A204.1 (cell line): ENCODE measurements around the gene LAD1.

ENCODE experiments used
- FAIRE-seq: peaks from 2 replicates; lab custom pipeline; 2012; peaks lifted over from hg19 to GRCh38; lab: Jason Lieb, UNC

The LAD1 gene

DNA sequence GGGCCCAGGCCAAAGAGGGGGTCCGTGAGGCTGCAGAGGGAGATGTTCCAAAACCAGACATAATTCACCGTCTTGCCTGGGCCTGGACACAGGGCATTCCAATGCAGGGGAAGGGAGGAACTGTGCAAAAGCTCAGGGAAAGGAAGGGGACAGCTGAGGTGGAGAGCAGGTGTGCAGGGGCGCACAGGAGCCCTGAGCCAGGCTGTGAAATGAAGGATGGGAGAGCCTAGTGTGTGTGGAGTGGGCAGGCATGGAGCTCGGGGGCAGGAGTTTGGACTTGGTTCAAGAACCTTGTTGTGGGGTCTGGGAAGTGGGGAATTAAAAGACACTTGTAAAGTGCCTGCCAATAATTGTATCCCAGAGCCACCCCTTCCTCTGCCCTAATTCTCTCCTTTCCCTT lies 20.1 kb upstream of the LAD1 start:
- no peak for FAIRE-seq

DNA sequence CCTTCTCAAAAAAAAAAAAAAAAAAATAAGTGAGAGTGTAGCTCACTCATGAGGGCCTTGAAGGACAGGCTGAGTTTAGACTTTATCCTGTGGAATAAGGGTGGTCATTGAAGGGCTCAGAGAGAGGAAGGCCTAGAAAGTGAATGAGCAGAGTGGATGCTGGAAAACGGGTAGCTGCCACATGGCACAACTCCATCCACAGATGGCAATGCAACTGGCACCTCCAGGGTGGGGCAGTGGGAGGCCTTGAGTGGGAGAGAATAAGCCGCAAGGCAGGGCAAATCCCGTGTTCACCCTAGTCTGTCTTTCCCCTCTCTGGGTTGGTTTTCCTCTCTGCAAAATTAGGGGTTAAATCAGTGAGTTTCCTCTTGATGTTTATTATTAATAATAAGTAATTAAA lies 19.3 kb upstream of the LAD1 start:
- no peak for FAIRE-seq

DNA sequence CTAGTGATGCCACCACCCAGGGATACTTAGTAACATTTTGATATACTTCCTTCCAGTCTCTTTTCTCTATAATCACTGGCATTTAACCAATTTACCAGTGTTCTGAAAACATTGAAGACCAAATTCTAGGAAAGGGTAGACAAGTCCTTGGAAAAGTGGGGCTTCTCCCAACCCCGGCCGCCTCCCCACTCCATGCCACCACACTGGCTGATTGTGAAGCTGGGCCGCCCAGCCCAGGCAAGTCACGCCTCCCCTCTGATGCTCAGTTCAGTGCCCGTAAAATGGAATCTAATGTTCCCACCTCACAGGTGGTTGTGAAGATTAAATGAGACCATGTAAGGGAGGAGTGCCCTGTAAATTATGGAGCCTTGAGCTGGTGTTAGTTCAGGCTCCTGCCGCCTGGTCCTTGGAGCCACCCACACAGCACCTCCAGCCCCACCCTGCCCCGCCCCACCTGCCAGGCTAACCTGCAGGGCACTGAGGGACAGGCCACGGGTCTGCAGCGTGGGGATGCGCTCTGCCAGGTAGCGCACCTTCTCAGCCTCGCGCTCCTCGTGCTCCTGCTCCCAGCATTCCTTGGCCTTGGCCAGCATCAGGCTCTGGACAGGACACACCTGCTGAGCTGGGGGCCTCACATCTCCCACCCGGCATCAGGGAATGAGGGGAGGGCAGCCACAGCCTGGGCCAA lies 15.1 kb upstream of the LAD1 start:
- FAIRE-seq, result no peak

DNA sequence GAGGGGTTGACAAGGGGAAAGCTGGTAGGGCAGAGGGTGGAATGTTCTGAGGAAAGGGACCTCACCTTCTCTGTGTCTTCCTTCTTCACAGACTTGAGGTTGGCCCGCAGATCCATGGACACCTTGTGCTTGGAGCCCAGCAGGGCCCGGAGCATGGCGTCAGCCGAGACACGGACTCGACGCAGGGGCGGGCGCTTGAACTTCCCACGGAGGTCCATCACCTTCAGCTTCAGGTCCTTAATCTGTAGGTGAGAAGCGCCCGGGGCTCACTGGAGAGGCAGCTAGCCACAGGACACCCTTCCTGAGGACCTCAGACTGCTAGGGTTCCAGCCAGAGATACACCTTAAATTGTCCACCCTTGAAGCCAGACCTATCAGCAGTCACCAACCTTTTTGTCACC lies 12.2 kb upstream of the LAD1 start:
- FAIRE-seq, result no peak

DNA sequence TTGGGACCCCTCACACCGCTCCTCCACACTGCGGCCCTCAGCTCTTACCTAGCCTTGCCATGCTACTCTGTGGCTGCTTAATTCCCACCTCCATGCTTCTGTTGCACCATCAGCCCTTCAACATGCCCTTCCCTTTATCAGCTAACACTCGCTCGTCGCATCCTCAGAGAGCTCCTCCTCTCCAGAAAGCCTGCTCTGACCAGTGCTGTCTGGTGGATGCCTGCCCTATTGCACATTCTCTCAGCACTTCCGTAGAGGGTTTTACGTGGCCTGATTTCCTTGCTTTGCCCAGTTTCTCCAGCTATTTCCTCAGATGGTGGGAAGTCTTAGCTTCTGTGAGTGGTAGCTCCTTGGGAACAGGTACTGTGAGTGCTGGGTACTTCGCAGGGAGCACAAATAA lies 10.3 kb upstream of the LAD1 start:
- FAIRE-seq, result no peak

DNA sequence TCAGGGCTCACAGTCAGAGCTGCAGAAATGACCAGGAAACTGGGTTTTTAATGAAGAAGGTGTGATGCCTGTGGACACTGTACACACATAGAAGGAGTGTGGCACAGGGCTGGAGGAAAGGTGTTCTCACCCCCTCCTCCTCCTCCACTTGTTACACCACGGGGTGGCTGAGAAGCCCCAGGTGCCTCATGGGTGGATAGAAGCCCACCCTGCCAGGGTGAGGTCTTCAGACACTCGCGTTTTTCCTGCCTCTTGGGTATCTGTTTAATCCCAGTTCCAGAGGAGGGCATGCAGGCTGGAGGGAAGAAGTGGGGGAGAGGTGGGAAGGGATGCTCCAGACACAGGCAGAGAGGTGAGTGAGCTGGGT lies 9.7 kb upstream of the LAD1 start:
- no peak for FAIRE-seq

DNA sequence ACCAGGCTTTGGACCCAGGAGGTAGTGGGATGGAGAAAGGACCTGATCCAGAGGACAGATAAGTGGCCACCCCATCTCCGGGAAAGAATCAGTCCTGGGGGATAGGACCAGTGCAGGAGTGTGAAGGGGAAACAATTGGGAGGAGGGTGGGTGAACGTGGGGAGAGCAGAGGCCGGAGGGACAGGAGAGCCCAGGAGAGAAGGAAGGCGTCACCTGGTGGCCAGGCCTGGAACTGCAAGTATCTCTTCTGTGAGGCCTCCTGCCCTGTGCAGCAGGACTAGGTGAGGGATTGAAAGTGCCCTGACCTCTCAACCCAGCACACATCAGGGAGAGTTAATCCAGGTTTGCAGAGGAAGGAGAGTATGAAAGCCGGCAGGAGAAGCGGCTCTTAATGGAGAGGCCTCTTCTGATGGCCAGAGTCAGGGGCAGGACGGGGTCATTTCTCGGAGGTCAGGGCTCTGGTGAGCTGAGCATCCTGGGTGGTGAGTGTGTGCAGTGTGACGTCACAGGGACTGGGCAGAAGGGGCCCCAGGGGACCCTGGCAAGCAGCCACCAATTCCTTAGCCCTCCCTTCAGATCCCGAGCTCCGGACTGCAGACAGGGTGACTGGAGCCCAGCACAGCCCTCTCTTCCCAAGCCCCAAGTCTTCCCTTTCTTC lies 9.2 kb upstream of the LAD1 start:
- FAIRE-seq, result no peak

DNA sequence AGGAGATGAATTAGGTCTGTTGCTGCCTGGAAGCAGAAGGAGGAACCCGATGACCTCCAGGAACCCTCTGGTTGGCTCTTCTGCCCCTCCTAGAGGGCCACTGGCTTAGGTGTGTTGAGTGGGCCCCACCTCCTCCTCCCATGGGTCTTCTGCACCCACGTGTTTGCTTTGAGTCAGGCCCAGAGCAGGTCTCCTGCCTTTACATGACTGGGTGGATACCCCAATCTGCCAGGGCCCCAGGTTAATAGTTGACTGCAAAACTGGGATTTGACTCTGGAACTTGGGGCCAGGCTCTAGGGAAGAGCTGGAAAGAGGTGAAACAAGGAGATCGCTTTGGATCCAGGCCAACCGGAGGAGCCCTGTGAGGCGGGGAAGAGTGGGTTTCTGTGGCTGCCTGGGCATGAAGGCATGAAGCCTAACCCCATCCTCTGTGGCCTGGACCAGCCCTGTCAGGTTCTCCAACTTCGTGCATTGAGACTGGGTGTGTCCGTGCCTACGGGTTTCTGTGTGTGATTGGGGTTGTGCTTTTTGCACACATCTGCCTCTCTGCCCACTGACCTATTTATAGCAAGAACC lies 7.8 kb upstream of the LAD1 start:
- no peak for FAIRE-seq

DNA sequence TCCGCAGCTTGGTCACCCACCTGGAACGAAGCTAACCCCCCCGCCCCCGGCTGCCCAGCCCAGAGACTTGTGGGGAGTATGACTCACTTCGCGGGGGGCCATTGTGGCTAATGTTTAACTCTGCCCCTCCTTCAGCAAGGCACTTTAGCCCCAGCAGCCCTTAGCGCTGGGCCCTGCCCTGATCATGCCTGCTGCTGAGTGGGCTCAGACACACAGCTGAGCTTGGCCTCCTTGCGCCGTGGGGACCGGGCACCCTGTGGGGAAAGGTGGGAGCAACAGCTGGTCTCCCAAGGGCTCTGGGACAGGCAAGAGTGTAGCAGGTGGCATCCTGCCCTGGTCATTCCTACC lies 6.3 kb upstream of the LAD1 start:
- FAIRE-seq, result no peak

DNA sequence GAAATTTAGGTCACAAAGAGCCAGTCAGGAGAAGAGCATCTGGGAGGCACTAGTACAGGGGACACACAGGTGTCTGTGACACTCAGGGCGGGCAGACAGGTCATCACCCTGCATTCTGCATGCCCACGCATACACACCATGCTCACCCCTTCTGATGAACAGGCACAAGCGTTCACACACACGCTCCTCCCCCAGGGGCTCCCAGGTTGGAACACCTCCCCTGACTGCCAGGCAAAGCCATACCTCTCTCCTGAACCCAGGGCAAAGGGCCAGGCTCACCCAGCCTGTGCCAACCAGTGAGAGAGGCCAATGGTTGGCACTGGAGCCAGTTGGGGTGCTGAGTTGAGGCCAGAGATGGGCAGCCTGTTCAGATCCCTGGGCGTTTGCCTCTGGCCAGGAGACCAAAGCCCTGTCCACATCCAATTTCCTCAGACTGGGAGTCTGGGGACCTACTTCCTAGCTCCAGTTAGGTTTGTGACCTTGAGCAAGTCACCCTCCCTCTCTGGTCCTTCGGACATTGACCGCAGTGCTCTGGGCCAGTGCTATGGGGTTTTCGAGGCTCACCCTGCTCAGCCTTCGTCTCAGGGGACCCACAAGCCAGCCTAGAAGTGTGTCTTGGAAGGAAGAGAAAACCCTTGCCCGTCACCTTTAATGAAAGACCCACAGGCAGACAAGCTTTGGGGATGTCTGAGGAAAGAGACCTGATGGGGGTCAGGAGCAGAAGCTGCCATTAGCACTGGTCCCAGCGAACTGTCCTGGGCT lies 5.8 kb upstream of the LAD1 start:
- no peak for FAIRE-seq

DNA sequence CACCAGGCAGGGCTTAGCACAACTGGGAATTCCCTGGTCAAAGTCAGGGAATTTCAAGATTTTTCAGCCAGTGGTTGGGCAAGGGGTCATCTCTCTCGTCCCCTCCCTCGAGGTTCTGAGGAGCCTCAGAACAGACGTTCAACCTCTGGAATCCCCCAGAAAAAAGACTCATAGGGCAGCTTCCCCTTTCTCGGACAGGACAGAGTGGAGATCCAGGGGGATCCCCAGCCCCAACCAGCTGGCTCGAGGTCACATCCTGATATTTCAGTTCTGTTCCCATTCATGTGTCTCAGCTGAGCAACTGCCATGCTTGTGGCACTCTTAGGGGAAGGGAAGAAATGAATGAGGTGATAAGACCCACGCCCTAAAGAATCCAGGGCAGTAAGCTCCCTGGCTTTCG lies 4.9 kb upstream of the LAD1 start:
- FAIRE-seq, result no peak

DNA sequence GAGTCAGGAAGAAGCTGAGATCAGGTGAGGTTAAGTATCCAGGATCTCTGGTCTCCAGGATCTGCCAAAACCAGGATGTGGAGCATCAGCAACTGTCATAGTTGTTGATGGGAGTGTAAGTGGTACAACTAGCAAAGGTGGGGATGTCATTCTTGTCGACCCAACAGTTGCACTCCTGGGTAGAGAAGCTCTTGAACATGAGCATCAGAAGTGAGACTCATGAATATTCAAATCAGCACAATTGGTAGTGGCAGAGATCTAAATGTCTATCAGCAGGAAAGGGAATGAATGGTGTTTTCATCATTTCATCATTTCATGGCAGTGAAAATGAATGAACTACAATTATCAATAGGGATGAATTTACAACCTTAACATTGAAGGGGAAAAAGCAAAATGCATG lies 4.2 kb upstream of the LAD1 start:
- FAIRE-seq, result no peak

DNA sequence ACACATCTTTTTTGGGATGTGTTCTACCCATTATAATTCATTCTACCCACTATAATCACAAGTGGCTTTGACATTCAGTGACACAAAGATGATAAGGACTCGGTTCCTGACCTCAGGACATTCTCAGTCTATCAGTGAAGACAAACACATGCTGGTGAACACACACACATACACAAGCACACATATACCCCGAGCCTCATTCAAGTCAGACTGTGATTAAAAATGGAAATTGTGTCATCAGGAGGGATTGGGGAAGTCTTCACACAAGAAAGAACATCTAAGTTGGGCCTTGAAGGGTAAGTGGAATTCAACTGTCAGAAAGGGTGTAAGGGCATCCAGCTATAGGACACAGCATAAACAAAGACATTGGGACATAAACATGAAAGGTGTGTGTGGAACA lies 2.6 kb upstream of the LAD1 start:
- no peak for FAIRE-seq

DNA sequence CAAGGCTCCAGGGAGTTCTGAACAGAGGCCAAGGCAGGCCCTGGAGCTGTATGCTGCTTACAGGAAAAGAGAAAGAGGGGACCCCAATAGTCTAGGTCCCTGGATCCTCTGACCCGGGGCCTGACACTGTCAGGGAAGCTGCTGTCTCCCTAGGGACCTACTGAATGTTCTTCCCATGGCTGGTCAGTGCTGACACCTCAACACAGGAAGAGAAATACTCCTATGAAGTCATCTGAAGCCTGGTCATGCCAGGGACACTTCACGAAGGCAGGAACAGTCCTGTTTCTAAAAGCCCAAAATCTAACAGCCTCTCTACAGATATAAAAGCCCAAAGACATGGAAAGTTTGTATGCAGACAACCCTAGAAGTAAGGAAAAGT lies 1.7 kb upstream of the LAD1 start:
- FAIRE-seq, result no peak

DNA sequence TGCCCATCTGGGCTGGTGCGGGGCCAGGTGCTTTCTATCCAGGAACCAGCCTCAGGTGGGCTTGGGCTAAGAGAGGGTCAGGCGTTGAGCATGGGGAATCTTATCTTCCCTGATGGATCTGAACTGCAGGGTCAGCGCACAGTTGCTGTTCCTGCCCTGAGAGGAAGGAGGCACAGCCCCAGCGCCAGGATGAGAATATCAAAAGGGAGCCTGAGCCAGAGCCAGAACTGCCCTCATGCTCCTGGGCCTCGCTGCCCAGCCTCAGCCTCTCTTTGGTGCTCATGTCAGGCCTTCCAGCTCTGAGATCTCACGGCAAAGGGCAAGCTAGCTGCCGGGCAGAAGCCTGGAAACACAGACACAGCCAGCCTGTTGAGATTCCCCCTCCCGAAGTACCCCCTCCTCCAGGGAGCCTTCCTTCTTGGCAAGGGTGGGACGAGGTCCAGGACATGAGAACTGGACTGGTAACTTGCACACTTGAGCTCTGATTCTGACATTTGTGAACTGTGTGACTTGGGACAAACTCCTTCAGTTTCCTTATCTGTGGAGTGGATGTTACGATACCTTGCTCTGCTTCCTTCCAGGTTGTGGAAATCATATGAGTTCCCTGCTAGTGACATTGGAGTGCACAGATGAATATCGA lies 1.2 kb upstream of the LAD1 start:
- no peak for FAIRE-seq

DNA sequence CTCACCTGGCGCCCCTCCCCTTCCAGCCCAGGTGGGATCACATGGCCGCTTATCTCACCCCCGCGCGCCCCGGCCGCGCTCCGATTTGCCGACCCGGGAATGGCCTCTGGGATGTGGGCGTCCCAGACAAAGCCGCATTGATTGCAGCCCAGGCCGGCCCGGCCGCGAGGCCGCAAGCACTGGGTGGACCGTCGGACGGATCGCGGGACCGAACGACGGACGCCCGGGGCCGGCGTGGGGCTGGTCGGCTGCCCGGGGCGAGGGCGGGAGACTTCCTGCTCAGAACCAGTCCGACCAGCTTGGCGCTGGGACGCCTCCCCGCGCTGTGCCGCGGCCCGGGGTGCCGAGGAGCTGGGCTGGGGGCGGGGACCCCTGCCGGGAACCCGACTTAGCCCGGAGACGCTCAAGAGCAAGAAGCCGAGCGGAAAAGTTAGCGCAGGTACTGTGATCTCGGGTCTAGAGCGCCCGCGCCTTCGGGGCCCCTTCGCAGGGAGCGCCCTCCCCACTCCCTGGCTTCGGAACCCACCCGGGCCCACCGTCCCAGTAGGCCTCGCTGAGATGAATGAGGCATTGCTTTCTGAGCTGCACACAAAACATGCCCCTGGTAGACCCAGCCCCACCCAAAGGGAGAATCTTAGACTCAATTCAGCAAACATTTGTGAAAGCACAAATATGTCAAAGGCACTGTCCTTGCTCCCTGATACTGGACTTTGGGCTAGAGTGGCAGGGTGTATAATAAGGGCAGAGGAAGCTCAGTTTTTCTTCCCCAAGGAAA lies 415 bp upstream of the LAD1 start:
- FAIRE-seq, result no peak

DNA sequence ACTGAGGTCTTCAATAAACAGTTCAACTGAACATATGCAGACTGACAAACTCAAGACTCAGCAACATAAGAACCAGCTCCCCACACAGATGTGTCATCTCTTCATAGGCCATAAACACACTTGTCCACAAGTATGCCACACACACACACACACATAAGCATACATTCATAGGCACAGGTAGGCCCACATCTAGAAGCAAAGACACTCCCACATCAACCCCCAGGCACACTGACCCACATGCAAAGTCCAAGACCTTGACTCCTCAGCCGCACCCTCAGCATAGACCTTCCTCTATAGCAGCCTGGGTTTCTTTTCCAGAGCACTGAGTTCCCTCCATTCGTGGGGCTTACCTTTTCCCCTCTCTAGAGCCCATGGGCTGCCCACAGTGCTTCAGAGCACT lies 1.4 kb downstream of the LAD1 start:
- FAIRE-seq, result no peak

DNA sequence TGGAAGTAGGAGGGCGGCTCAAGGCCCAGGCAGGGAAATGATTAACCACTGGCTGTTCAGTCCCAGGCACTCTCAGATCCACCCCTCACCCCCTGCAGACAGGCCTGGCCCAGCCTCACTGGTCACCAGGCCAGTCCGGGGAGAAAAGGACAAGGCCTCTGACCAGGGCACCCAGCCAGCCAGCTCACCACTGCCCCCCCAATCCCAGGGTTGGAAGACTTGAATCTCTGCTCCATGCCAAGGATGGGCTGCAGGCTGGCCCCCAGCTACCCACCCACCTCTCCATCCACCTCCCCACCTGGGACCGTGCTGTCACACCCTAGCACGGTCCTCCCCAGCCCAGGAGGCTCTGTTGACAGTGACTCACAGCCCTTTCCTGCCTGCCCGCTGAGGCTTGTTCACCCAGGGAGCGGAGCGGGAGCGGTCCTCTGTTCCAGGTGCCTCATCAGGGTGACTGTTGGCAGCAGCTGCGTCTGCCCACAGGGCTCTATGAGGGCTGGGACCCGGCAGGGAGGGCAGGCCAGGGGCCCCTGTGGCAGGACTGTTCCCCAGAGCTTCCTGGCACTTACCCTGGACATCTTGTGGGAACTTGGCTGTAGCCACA lies 2.2 kb downstream of the LAD1 start:
- FAIRE-seq, result no peak

DNA sequence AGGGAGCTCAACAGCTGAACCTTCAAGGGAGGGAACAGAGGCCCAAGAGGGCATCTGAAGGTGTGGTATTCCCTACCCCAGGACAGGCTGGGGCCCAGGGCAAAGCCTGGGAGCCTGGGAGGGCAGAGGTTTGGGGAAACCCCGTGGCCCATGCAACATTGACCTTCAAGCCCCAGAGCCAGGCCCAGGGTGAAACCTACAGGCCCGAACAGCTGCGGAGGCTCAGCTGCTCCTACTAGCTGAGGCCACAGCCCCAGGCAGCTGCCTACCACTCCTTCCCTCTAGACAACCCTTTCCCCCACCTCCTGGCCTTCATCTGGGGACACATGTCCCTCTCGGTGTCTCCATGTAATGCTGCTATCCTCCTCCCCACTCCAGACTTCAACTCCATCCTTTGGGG lies 3.2 kb downstream of the LAD1 start:
- FAIRE-seq, result no peak

DNA sequence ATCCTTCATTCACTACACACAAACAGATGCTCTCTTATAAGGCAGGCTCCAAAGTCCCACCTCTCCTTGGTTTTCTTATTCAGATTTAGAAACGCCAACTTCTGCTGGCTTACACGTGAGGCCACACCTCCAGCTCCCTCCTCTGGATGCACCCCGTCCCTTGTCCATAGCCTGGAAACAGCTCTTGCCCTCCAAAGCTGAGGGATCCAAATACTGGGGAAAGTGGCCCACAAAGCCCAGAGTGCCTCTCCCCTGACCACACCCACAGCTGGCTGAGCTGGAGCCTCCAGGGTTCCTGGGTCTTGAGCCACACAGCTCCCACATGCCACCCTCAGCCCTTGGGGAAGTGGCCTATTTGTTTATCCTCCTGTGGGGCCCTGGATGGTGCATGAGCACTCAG lies 4.5 kb downstream of the LAD1 start:
- FAIRE-seq, result no peak

DNA sequence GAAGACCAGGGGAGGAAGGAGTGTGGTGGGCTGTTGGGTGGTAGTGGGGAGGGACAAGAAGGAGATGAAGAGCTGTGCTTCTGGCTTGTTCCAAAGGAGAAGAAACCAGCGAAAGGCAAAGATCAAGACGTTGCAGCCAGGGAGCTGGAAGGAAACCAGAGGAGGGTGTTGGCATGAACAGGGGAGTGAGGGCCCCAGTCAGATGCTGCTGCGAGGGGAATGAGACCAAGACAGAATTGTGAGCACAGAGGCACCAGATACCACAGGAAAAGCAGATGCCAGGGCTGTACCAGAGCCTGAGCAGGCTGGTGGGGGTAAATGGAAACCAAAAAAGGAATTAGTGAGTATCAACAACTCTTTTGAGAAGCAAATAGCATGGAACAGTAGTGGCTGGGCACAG lies 6.0 kb downstream of the LAD1 start:
- FAIRE-seq, result no peak
